Ovary (tissue), 3 donors: ENCODE measurements around the gene DUSP7.

Source experiments
- CTCF ChIP-seq, 3 donors: fragments of 450-650 bp in 2 of 3; fragments of 200-600 bp in 1 of 3; IDR thresholded peaks; one replicate each; pipeline versions ENCODE4 v1.5.1 to v1.8.0; 2016 to 2022; ENCODE audit warnings: antibody characterized with exemption in 3 of 3, mild to moderate bottlenecking in 1 of 3
- EP300 ChIP-seq: sonication (generic); formaldehyde crosslinking; IDR thresholded peaks from one replicate; pipeline ENCODE4 v1.6.1; 2017; ENCODE audit warnings: antibody characterized with exemption
- POLR2A ChIP-seq: fragments of 450-650 bp; IDR thresholded peaks from one replicate; pipeline ENCODE4 v1.6.1; 2017; ENCODE audit warnings: antibody characterized with exemption, mild to moderate bottlenecking, moderate library complexity
- donor health status: DM: no; HTN: no; CAD: no.

- TF ChIP-seq POLR2A (no peak), CTCF (IDR thresholded peaks at IDR 0.05) (no peak), EP300 (no peak)
Observed at GRCh38 chr3:52097851-52098507, 41.6 kb upstream of the DUSP7 start.
